ENCODE measurements around the gene IGFBP6. TPM values are rescaled to one million over a fixed set of nuclear protein-coding genes. Genes with fewer than 3 reads are reported as not detected.
A peak's percentile ranks its signal among the peaks of the same experiment; 100 is the strongest.

Gene IGFBP6, protein sequence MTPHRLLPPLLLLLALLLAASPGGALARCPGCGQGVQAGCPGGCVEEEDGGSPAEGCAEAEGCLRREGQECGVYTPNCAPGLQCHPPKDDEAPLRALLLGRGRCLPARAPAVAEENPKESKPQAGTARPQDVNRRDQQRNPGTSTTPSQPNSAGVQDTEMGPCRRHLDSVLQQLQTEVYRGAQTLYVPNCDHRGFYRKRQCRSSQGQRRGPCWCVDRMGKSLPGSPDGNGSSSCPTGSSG
- 1 to 10 TPM in 1 of 3 donors, under 1 TPM in 1, not detected in 1; 0.69 to 2.1 TPM for polyA plus RNA-seq

DNA sequence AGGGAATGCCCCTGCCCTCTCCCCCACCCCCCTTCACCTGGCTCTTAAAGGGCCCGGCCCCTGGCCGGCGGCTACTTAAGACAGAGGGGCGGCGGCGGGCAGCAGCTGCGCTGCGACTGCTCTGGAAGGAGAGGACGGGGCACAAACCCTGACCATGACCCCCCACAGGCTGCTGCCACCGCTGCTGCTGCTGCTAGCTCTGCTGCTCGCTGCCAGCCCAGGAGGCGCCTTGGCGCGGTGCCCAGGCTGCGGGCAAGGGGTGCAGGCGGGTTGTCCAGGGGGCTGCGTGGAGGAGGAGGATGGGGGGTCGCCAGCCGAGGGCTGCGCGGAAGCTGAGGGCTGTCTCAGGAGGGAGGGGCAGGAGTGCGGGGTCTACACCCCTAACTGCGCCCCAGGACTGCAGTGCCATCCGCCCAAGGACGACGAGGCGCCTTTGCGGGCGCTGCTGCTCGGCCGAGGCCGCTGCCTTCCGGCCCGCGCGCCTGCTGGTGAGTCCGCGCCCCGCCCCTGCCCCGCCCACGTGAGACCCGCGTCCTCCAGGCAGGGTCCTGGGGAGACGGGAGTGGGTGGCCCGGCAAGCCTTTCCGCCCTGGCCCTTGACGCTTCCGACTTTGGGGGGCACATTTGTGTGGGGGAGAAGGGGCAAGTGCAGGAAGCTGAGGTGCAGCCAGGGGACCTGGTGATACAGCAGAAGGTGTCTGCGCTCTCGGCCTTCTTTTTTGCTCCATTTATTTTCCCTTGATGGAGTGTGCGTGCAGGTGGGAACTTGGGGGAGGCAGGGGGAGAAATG lies at the start of gene IGFBP6:
Gene IGFBP6 (plus strand): TSS at position 104 of the 790 bp plus-strand sequence. CDS start 51 bp downstream, at position 155.
- Mint-ChIP-seq H3K27ac (peak within 1 kb of the TSS in 4 of 6 donors; percentile 35 to 72 (median 52)), H3K9me3 (no peaks in the 10 kb centered on the region), H3K36me3 (no peaks in the 10 kb centered on the region), H3K27me3 (ENCODE audit: low read depth in 3 of 3) (peaks cover 6 to 7% (median 7%) of the 10 kb centered on the region in 3 donors), H3K4me1 (peaks cover 24 to 31% of the 10 kb centered on the region in 2 donors), H3K4me3 (peak within 1 kb of the TSS; percentile 70 to 85 (median 81))
- DNase-seq, result peak; percentile 43 to 59 (median 51)

DNA sequence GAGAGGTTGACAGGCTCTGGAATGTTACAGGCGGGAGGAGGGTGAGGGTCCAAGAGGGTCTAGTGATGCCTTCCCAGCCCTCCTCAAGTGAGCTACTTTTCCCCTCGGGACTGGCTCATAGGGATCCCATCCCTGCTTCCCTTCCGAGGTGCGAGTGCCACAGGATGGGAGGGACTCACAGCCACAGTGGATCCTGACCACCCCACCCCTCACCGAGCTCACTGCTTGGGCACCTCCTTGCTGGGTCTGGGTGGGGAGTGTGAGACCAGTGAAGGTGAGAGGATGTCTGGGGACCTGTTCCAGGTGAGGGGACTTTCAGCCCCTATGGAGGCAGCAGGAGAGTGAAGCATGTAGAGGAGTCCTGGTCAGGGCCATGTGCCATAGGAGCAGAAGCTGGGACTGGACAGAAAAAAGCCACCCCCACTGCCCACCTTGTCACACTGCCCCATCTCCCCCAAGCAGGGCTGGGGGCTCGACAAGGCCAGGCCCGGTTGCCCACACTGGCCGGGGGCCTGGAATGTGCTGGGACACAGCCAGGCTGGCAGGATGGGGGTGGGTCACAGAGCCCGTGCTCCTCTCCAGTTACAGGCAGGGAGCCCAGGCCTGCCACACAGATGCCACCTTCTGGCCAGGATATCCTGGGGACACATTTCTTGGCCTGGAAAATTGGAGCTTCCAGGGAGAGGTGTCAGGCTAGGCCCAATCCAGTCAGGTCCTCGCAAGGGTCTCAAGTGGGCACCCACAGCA lies 49.3 kb upstream of the IGFBP6 start:
- DNase-seq, result no peak
- Mint-ChIP-seq H3K4me1 (peaks cover 12% of the 10 kb centered on the region in 2 donors), H3K9me3 (no peaks in the 10 kb centered on the region), H3K36me3 (no peaks in the 10 kb centered on the region), H3K27me3 (ENCODE audit: low read depth in 3 of 3) (peaks cover 5 to 9% (median 6%) of the 10 kb centered on the region in 3 donors), H3K27ac (peak overlapping the region in 4 of 6 donors; percentile 22 to 57 (median 33)), H3K4me3 (peak overlapping the region in 4 of 5 donors; percentile 43 to 72 (median 56))

DNA sequence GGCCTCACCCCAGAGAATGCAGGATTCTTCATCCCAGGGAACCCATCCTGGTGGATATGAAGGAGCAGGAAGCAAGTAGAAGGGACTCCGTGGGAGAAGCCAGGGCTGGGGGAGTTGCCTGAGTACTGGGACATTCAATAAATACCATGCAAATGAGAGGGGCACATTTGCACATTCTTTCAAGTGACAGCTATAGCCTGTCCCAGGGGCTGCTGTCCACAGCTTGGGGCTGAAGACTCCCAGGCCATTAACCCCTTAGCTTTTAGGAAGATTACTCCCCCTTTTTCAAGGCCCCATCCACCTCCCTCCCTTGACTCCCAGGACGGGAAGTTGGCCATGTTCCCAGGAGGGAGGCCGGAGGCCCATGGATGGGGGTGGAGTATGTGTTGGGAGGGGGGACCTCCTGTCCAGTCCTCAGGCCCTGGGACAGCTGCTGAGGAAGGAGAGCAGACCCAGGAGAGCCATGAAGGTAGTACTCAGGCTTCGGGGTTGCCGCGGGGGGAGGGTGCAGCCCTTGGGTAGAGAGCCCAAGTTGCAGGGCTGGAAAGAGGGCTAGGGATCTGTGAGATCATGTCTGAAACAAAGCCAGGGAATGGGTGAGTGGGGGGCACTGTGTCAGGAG lies 48.6 kb upstream of the IGFBP6 start:
- peak overlapping the region in 5 of 6 donors; percentile 26 to 61 (median 34) for H3K27ac Mint-ChIP-seq

DNA sequence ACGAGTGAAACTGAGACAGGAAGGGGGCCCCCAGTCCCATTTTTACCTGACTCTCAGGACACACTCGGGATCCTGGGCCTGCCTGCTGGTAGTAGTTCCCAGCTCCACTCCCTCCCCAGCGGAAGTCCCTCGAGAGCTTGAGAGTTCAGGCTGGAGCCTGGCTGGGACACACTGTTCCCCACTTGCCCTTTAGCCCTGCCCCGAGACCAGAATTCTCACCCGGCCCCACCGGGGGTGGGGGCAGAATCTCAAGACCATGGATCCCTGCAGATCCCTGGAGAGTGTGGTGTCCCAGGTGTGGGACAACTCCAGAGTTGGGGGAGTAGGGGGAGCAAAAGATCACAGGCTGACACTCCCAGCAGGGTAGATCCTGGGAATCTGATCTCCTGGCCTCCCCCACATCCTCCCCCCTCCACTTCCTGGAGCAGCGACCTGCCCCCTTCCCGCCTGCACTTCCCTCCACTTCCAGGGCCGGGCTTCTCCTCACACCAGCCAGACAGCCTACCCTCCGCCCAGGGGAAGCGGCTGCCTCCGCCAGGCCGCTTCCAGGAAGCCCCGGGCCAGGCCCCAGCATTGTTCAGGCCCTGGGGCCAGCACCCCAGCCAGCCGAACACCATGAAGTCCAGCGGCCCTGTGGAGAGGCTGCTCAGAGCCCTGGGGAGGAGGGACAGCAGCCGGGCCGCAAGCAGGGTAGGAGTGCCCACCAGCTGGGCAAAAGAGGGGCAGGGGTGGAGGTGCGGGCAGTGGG lies 47.7 kb upstream of the IGFBP6 start, which contains the start of gene TNS2:
Gene TNS2 (plus strand): TSS at position 495 of the 748 bp plus-strand sequence. CDS start 121 bp downstream, at position 616.
- H3K4me3 Mint-ChIP-seq, result peak within 1 kb of the TSS in 3 of 5 donors; percentile 13 to 33 (median 23)
- H3K27ac Mint-ChIP-seq, result peak within 1 kb of the TSS in 5 of 6 donors; percentile 26 to 80 (median 30)
- H3K9me3 Mint-ChIP-seq, result no peaks in the 10 kb centered on the region
- H3K36me3 Mint-ChIP-seq, result no peaks in the 10 kb centered on the region
- peaks cover 5 to 11% (median 6%) of the 10 kb centered on the region in 3 donors for H3K27me3 Mint-ChIP-seq (ENCODE audit: low read depth in 3 of 3)
- DNase-seq, result no peak
- peaks cover 21 to 22% of the 10 kb centered on the region in 2 donors for H3K4me1 Mint-ChIP-seq

More for the DNA sequence above, 48.6 kb upstream of the IGFBP6 start:
- Mint-ChIP-seq H3K4me1 (peaks cover 16 to 17% of the 10 kb centered on the region in 2 donors), H3K36me3 (no peaks in the 10 kb centered on the region), H3K4me3 (peak overlapping the region in 3 of 5 donors; percentile 13 to 33 (median 23)), H3K9me3 (no peaks in the 10 kb centered on the region), H3K27me3 (ENCODE audit: low read depth in 3 of 3) (peaks cover 5 to 10% (median 6%) of the 10 kb centered on the region in 3 donors)
- no peak for DNase-seq

DNA sequence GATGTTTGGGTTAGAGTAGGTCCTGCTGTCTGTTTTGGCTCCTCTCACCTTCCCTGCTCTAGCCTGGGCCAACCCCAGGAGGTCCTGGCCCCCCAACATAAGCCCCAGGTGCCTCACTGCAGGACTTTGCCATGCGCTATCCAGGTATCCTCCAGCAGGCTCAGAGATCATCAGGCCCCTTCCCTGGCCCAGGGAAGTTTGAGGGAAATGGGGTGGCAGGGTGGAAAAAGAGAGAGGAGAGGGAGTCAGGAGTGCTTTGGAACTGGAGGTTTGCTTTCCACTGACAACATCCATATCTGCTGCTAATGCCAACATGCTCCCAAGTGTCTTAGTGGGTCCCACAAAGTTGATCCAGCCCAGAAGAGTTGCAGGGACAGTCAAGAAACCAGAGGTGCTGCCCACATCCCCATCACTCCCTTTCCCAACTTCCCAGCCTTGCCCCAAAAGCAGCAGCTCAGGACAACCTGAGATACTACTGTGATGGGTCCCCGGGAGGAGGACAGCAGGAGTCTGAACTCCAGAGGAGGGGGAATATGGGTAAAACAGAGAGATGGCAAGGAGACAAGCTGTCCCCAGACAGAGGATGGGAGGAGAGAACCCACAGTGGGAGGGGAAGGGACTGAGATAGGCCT lies 46.9 kb upstream of the IGFBP6 start:
- Mint-ChIP-seq H3K36me3 (no peaks in the 10 kb centered on the region), H3K27ac (peak overlapping the region in 4 of 6 donors; percentile 14 to 80 (median 38)), H3K4me1 (peaks cover 28 to 29% of the 10 kb centered on the region in 2 donors), H3K4me3 (no peak overlapping the region), H3K9me3 (no peaks in the 10 kb centered on the region), H3K27me3 (ENCODE audit: low read depth in 3 of 3) (peaks cover 2 to 10% (median 6%) of the 10 kb centered on the region in 3 donors)
- DNase-seq, result no peak

DNA sequence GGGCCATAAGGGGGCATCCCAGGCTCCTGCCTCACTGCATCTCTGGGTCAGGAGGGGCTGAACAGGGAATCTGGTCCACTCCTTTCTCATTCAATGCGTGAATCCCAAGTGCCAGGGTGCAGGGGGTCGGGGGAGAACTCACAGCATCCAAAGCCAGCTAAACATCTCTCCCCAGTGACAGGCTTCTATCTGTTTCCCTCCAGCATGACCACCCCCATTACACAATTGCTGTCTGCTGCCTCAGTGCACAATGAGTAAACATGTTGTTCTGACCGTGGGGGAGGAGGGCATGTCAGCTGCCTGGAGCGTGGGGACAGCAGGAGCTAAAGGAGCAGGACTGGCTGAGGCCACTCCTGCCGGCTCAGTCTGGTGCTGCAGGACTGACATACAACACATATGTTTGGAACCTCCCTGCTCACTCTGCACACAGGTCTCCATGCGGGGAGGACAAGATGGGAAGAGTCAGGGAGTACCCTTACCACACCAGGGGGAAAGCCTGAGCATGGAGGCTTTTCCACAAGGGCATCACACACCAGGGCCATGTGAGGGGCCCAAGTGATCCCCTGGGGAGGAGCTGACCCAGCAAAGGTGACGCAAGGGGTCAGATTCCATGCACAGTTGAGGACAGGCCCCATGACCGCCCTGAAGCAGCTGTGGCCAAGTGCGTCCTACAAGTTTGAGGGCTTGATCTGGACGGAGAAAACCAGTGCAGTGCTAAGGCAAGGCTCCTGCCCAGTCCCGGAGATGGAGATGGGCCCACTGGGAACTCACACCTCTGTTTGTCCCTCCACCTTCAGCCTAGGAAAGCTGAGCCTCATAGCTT lies 46.2 kb upstream of the IGFBP6 start:
- no peaks in the 10 kb centered on the region for H3K9me3 Mint-ChIP-seq
- H3K4me3 Mint-ChIP-seq, result no peak overlapping the region
- DNase-seq, result no peak
- peaks cover 29 to 31% of the 10 kb centered on the region in 2 donors for H3K4me1 Mint-ChIP-seq
- peak overlapping the region in 2 of 6 donors; percentile 59 to 62 for H3K27ac Mint-ChIP-seq
- H3K27me3 Mint-ChIP-seq (ENCODE audit: low read depth in 3 of 3), result peaks cover 2 to 8% (median 2%) of the 10 kb centered on the region in 3 donors
- no peaks in the 10 kb centered on the region for H3K36me3 Mint-ChIP-seq

DNA sequence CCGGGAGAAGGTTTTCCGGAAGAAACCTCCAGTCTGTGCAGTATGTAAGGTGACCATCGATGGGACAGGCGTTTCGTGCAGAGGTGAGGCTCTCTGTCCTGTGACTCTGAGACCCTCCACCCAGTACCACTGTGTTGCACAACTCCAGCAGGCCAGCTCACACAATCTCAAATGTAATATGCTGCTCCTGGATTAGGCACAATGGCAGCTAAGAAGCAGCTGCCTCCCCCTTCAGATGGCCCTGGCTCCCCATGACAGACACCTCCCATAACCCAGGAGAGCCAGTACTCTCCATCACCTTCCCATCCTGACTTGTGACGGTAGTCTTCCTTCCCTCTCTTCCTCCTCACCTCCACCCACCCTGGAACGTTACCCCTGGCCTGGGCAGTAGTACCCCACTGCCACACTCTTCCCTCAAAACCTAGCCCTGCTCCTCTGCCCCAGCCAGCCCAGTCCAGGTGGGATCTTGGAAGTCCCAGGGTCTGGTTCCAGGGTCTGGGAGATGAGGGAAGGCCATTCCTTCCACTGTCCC lies 45.5 kb upstream of the IGFBP6 start:
- no peaks in the 10 kb centered on the region for H3K9me3 Mint-ChIP-seq
- H3K27ac Mint-ChIP-seq, result peak overlapping the region in 1 of 6 donors; percentile 17
- peaks cover 0 to 4% (median 0%) of the 10 kb centered on the region in 3 donors for H3K27me3 Mint-ChIP-seq (ENCODE audit: low read depth in 3 of 3)
- H3K36me3 Mint-ChIP-seq, result no peaks in the 10 kb centered on the region
- peaks cover 26 to 29% of the 10 kb centered on the region in 2 donors for H3K4me1 Mint-ChIP-seq
- no peak overlapping the region for H3K4me3 Mint-ChIP-seq
- no peak for DNase-seq

DNA sequence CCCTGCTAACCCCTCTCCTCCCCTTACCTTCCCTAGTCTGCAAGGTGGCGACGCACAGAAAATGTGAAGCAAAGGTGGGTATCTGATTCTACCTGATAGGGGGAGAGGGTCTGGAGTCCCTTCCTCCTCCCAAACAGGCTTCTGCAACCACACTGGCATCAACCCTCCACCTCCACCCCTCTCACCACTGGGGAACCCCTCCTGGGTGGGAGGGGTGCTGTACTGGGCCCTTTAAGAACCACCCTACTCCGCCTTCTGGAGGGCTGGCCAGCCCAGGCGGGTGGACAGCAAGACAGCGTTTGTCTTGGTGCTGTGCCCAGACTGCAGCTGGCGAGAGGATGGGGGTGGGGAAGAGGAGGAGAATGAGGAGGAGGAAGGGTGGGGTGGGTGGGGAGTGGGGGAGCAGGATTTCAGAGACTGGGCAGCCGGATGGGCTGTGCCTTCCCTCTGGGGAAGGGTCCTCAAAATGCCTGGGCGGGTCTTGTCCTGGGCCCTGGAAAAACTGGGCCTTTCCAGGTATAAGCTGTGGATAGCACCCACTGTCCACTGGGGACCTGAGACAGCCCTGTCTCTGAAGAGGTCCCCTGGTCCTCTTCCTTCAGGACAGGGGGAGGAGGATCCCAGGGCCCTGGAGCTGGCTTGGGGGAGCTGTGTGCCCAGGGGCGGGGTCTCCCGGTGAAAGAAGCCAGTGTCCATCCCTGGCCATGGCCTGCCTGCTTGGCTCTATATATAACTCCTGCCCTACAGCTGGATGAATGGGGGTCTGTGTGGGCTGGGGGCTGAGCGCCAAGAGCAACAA lies 44.8 kb upstream of the IGFBP6 start:
- no peak for DNase-seq
- H3K9me3 Mint-ChIP-seq, result no peaks in the 10 kb centered on the region
- no peaks in the 10 kb centered on the region for H3K36me3 Mint-ChIP-seq
- peaks cover 27 to 28% of the 10 kb centered on the region in 2 donors for H3K4me1 Mint-ChIP-seq
- no peak overlapping the region for H3K4me3 Mint-ChIP-seq
- H3K27me3 Mint-ChIP-seq (ENCODE audit: low read depth in 3 of 3), result peaks cover 0 to 4% (median 0%) of the 10 kb centered on the region in 3 donors
- no peak overlapping the region for H3K27ac Mint-ChIP-seq

DNA sequence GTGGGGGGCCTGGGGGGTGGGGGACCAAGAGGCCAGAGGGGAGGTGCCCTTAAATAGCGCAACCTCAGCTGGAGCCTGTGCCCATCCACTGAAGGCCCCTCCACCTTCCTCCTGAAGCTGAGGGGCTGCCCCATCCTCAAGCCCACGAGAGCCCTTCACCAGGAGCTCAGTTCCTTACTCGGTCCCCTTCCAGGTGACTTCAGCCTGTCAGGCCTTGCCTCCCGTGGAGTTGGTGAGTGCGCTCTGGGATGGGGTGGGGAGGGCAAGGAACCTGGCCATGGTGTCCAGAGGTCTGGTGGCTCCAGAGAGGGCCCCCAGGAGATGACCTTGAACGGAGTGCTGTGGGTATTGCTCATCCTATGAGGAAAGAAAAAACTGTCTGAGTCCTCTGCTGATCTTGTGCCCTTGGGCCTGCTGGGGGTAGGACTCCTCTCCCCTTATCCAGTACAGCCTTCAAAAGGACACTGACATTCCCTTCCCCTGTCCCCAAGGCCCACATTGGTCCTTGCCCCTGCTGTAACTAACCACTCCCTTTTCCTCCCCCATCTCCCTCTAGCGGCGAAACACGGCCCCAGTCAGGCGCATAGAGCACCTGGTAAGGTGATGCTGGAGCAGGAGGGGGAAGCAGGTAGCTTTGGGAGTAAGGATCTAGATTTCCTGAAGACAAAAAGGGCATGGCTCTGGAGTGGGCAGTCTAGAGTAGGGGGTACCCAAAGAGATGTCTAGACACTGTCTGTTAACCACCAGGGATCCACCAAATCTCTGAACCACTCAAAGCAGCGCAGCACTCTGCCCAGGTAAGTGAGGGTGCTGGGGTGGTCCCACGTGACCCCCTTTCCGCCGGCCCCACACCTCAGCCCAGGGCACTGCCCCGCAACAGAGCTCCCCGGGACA lies 44.0 kb upstream of the IGFBP6 start:
- H3K4me1 Mint-ChIP-seq, result peaks cover 27 to 28% of the 10 kb centered on the region in 2 donors
- H3K4me3 Mint-ChIP-seq, result peak overlapping the region; percentile 91 to 97 (median 94)
- peaks cover 0 to 4% (median 0%) of the 10 kb centered on the region in 3 donors for H3K27me3 Mint-ChIP-seq (ENCODE audit: low read depth in 3 of 3)

More for the DNA sequence above, 44.0 kb upstream of the IGFBP6 start:
- Mint-ChIP-seq H3K27ac (peak overlapping the region; percentile 69 to 89 (median 86)), H3K9me3 (no peaks in the 10 kb centered on the region), H3K36me3 (no peaks in the 10 kb centered on the region)
- DNase-seq, result peak; percentile 42 to 47 (median 45)

All from immature natural killer cell (primary cell).